Measurements from ENCODE around the gene LRRK1.

The LRRK1 gene

DNA sequence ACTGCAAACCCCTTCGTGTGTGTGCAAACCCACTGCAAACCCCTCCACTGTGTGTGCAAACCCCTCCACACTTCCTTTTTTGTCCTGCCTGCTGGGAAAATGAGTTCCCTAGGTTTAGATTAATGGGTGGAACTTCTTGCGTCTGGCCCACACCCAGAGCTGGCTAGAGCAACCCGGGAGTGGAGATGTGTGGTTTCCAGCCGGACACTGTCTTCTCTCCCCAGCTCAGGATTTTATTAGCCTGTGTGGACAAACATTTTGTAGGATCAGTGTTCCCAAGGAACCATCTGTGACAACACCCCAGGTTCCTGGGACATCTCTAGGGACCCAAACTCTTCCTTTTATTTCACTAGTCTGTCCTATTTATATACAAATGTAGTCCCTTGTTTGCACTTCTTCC, 9.6 kb upstream of the LRRK1 start:
- Histone ChIP-seq H3K36me3 (ENCODE audit: control insufficient read depth in 1 of 2, insufficient read depth in 2 of 2, low read depth in 1 of 2, low read length in 2 of 2) (peaks cover 0 to 90% of the 10 kb centered on the region in 2 experiments), H3K27me3 (ENCODE audit: control insufficient read depth in 1 of 2, insufficient read depth in 1 of 2, low read length in 2 of 2) (peaks cover 0 to 20% of the 10 kb centered on the region in 2 experiments), H3K18ac (ENCODE audit: low read depth in 1 of 2, low read length in 2 of 2) (no peak overlapping the region), H3K4ac (ENCODE audit: low read depth in 1 of 2, low read length in 2 of 2) (no peak overlapping the region), H3K23ac (ENCODE audit: low read length in 2 of 2) (no peak overlapping the region), H3K9ac (ENCODE audit: low read length) (no peak overlapping the region), H2AK5ac (ENCODE audit: low read length, severe bottlenecking) (no peak overlapping the region), H3K27ac (ENCODE audit: low read length, poor library complexity, severe bottlenecking) (no peak overlapping the region), H2AFZ (ENCODE audit: low read depth, low read length) (no peak overlapping the region), H4K8ac (ENCODE audit: low read length) (no peak overlapping the region), H2BK15ac (ENCODE audit: low read depth, poor library complexity, severe bottlenecking) (no peak overlapping the region), H3K4me1 (ENCODE audit: control insufficient read depth, insufficient read depth, low read depth, low read length) (no peaks in the 10 kb centered on the region), H3K14ac (ENCODE audit: low read length in 2 of 2) (no peak overlapping the region), H4K91ac (ENCODE audit: low read length) (no peak overlapping the region), H2BK5ac (ENCODE audit: low read depth, low read length, poor library complexity, severe bottlenecking) (no peak overlapping the region), H3K79me1 (replicated peaks; ENCODE audit: low read length, poor library complexity, severe bottlenecking) (no peaks in the 10 kb centered on the region), H3K4me3 (ENCODE audit: insufficient read depth in 1 of 2, low read depth in 1 of 2, low read length in 2 of 2) (no peak overlapping the region), H3K9me3 (ENCODE audit: control insufficient read depth, low read length) (peaks cover 9% of the 10 kb centered on the region), H2BK120ac (ENCODE audit: low read depth, low read length) (no peak overlapping the region), H3K4me2 (ENCODE audit: low read length, poor library complexity, severe bottlenecking) (no peak overlapping the region), H2BK12ac (ENCODE audit: low read length in 2 of 2) (no peak overlapping the region)
- DNase-seq, result no peak
- WGBS, result 100% methylated on average over 4 of the region's 4 CpGs

DNA sequence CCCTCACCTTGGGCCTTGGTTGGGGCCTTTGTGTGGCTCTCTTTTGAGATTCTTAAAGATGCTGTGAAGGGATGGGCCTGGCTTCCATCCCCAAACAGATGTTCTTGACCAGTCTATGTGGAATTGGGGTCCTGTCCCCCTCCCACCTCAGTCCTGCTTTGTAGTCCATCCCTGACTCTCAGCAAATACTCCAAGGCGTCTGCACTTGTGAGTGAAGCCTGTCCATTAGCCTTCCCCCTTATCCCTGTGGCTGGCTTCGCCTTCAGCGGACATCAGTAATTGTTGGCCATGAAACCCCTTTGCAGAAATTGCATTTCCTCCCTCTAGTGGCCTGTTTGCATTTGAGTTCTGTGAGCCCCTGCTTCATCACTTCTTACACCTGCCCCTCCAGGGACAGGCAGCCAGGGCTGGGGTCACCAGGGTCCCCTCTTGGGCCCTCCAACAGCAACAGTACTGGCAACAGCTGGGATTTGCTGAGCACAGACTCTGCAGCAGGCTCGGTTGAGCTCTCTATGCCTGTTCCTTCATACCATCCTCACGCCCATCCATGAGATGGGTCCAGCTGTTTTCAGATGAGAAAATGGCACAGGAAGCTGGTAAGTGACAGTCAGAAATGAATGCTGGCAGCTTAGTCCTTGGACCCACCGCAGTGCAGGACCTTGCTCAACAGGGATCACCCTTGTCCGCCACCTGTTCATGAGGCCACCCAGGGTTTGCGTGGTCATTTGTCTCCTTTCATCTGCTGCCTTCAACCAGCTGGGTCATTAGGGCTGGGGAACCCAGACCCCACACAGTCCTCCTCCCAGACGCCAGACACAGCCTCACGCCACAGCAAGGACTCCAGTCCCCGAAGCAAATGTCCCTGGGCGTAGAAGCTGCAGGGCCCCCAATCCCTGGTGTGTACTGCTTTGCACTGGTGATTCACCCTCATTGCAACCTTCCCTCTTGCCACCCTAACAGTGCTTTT, 8.9 kb upstream of the LRRK1 start:
- no peak overlapping the region for H2BK15ac ChIP-seq (ENCODE audit: low read depth, poor library complexity, severe bottlenecking)
- 71% methylated on average over 12 of the region's 12 CpGs for WGBS
- H3K36me3 ChIP-seq (ENCODE audit: control insufficient read depth in 1 of 2, insufficient read depth in 2 of 2, low read depth in 1 of 2, low read length in 2 of 2), result peaks cover 0 to 90% of the 10 kb centered on the region in 2 experiments

DNA sequence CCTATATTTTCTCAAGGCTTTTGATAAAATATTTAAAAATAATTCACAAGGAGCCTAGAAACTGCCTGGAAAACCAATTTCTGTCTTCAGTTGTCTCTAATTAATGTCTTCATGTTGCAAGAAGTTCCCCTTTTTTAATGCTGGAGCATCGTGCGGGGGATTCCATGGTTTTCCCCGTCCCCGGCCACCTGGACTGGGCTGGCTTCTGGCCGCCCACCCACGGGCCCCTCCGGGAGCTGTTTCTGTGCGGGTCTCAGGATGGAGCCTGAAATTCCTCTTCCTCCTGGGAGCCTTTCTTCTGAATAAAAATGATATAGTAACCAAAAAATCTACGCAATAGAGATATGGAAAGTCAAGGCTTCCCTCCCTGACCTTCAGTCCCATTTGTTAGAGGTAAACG, 8.1 kb upstream of the LRRK1 start:
- no peak overlapping the region for H2BK15ac ChIP-seq (ENCODE audit: low read depth, poor library complexity, severe bottlenecking)
- peaks cover 0 to 90% of the 10 kb centered on the region in 2 experiments for H3K36me3 ChIP-seq (ENCODE audit: control insufficient read depth in 1 of 2, insufficient read depth in 2 of 2, low read depth in 1 of 2, low read length in 2 of 2)
- H4K8ac ChIP-seq (ENCODE audit: low read length), result no peak overlapping the region
- H2BK120ac ChIP-seq (ENCODE audit: low read depth, low read length), result no peak overlapping the region
- H3K4me1 ChIP-seq (ENCODE audit: control insufficient read depth, insufficient read depth, low read depth, low read length), result no peaks in the 10 kb centered on the region
- H3K9ac ChIP-seq (ENCODE audit: low read length), result no peak overlapping the region
- H4K91ac ChIP-seq (ENCODE audit: low read length), result no peak overlapping the region
- H3K4me3 ChIP-seq (ENCODE audit: insufficient read depth in 1 of 2, low read depth in 1 of 2, low read length in 2 of 2), result no peak overlapping the region
- H3K9me3 ChIP-seq (ENCODE audit: control insufficient read depth, low read length), result peaks cover 9% of the 10 kb centered on the region
- H3K27me3 ChIP-seq (ENCODE audit: control insufficient read depth in 1 of 2, insufficient read depth in 1 of 2, low read length in 2 of 2), result peaks cover 0 to 16% of the 10 kb centered on the region in 2 experiments
- H2AFZ ChIP-seq (ENCODE audit: low read depth, low read length), result no peak overlapping the region
- H3K23ac ChIP-seq (ENCODE audit: low read length in 2 of 2), result no peak overlapping the region
- H3K18ac ChIP-seq (ENCODE audit: low read depth in 1 of 2, low read length in 2 of 2), result no peak overlapping the region
- no peak overlapping the region for H3K4ac ChIP-seq (ENCODE audit: low read depth in 1 of 2, low read length in 2 of 2)
- no peak overlapping the region for H2BK5ac ChIP-seq (ENCODE audit: low read depth, low read length, poor library complexity, severe bottlenecking)
- no peak overlapping the region for H3K27ac ChIP-seq (ENCODE audit: low read length, poor library complexity, severe bottlenecking)
- no peaks in the 10 kb centered on the region for H3K79me1 ChIP-seq (replicated peaks; ENCODE audit: low read length, poor library complexity, severe bottlenecking)
- H3K14ac ChIP-seq (ENCODE audit: low read length in 2 of 2), result no peak overlapping the region
- 94% methylated on average over 6 of the region's 10 CpGs for WGBS
- H2AK5ac ChIP-seq (ENCODE audit: low read length, severe bottlenecking), result no peak overlapping the region
- no peak overlapping the region for H2BK12ac ChIP-seq (ENCODE audit: low read length in 2 of 2)
- no peak for DNase-seq
- no peak overlapping the region for H3K4me2 ChIP-seq (ENCODE audit: low read length, poor library complexity, severe bottlenecking)

More for the DNA sequence above, 8.9 kb upstream of the LRRK1 start:
- DNase-seq, result no peak
- no peaks in the 10 kb centered on the region for H3K79me1 ChIP-seq (replicated peaks; ENCODE audit: low read length, poor library complexity, severe bottlenecking)
- H3K14ac ChIP-seq (ENCODE audit: low read length in 2 of 2), result peak overlapping the region in 1 of 2 experiments; percentile 59
- H2BK5ac ChIP-seq (ENCODE audit: low read depth, low read length, poor library complexity, severe bottlenecking), result no peak overlapping the region
- no peak overlapping the region for H2BK120ac ChIP-seq (ENCODE audit: low read depth, low read length)
- H3K27me3 ChIP-seq (ENCODE audit: control insufficient read depth in 1 of 2, insufficient read depth in 1 of 2, low read length in 2 of 2), result peaks cover 0 to 21% of the 10 kb centered on the region in 2 experiments
- no peaks in the 10 kb centered on the region for H3K4me1 ChIP-seq (ENCODE audit: control insufficient read depth, insufficient read depth, low read depth, low read length)
- no peak overlapping the region for H2AFZ ChIP-seq (ENCODE audit: low read depth, low read length)
- no peak overlapping the region for H3K27ac ChIP-seq (ENCODE audit: low read length, poor library complexity, severe bottlenecking)
- no peak overlapping the region for H3K4ac ChIP-seq (ENCODE audit: low read depth in 1 of 2, low read length in 2 of 2)
- H2AK5ac ChIP-seq (ENCODE audit: low read length, severe bottlenecking), result no peak overlapping the region
- no peak overlapping the region for H4K8ac ChIP-seq (ENCODE audit: low read length)
- H3K18ac ChIP-seq (ENCODE audit: low read depth in 1 of 2, low read length in 2 of 2), result no peak overlapping the region
- no peak overlapping the region for H3K4me3 ChIP-seq (ENCODE audit: insufficient read depth in 1 of 2, low read depth in 1 of 2, low read length in 2 of 2)
- no peak overlapping the region for H3K9ac ChIP-seq (ENCODE audit: low read length)
- peak overlapping the region in 1 of 2 experiments; percentile 43 for H3K23ac ChIP-seq (ENCODE audit: low read length in 2 of 2)
- no peak overlapping the region for H2BK12ac ChIP-seq (ENCODE audit: low read length in 2 of 2)
- no peak overlapping the region for H4K91ac ChIP-seq (ENCODE audit: low read length)
- peaks cover 9% of the 10 kb centered on the region for H3K9me3 ChIP-seq (ENCODE audit: control insufficient read depth, low read length)
- no peak overlapping the region for H3K4me2 ChIP-seq (ENCODE audit: low read length, poor library complexity, severe bottlenecking)

DNA sequence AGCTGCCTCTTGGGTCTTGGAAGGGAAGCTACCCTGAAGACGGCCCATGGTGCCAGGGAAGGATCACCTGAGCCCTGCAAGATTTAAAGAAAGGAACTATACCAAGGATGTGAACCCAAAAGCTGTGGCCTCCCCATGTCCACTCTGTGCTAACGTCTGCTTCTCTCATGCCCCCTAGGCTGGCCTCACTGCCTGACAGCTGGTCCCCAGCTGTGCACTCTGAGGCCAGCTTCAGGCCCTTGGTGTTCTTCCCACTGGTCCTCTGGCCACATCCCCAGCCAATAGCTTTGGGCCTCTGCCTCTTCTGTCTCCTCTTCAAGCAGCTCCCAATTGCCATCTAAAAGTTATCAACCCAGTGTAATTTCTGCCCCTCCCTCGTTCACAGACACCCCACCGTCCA, 5.2 kb upstream of the LRRK1 start:
- 79% methylated on average over 4 of the region's 4 CpGs for WGBS
- Histone ChIP-seq H3K9me3 (ENCODE audit: control insufficient read depth, low read length) (peaks cover 9% of the 10 kb centered on the region), H2AFZ (ENCODE audit: low read depth, low read length) (no peak overlapping the region), H2BK5ac (ENCODE audit: low read depth, low read length, poor library complexity, severe bottlenecking) (no peak overlapping the region), H3K9ac (ENCODE audit: low read length) (no peak overlapping the region), H4K8ac (ENCODE audit: low read length) (no peak overlapping the region), H3K27me3 (ENCODE audit: control insufficient read depth in 1 of 2, insufficient read depth in 1 of 2, low read length in 2 of 2) (peaks cover 0 to 37% of the 10 kb centered on the region in 2 experiments), H4K91ac (ENCODE audit: low read length) (no peak overlapping the region), H2BK120ac (ENCODE audit: low read depth, low read length) (no peak overlapping the region), H2BK15ac (ENCODE audit: low read depth, poor library complexity, severe bottlenecking) (no peak overlapping the region), H3K14ac (ENCODE audit: low read length in 2 of 2) (no peak overlapping the region), H3K36me3 (ENCODE audit: control insufficient read depth in 1 of 2, insufficient read depth in 2 of 2, low read depth in 1 of 2, low read length in 2 of 2) (peaks cover 0 to 74% of the 10 kb centered on the region in 2 experiments), H3K27ac (ENCODE audit: low read length, poor library complexity, severe bottlenecking) (no peak overlapping the region), H3K4me2 (ENCODE audit: low read length, poor library complexity, severe bottlenecking) (no peak overlapping the region), H2AK5ac (ENCODE audit: low read length, severe bottlenecking) (no peak overlapping the region), H3K4ac (ENCODE audit: low read depth in 1 of 2, low read length in 2 of 2) (no peak overlapping the region), H2BK12ac (ENCODE audit: low read length in 2 of 2) (no peak overlapping the region), H3K4me1 (ENCODE audit: control insufficient read depth, insufficient read depth, low read depth, low read length) (peaks cover 9% of the 10 kb centered on the region), H3K18ac (ENCODE audit: low read depth in 1 of 2, low read length in 2 of 2) (no peak overlapping the region), H3K79me1 (replicated peaks; ENCODE audit: low read length, poor library complexity, severe bottlenecking) (no peaks in the 10 kb centered on the region), H3K4me3 (ENCODE audit: insufficient read depth in 1 of 2, low read depth in 1 of 2, low read length in 2 of 2) (no peak overlapping the region), H3K23ac (ENCODE audit: low read length in 2 of 2) (no peak overlapping the region)
- no peak for DNase-seq
